Uterus (tissue), 2 donors: Measurements from ENCODE around the gene ATP10A.

Source experiments
- CTCF ChIP-seq, 4 experiments: fragments of 200-600 bp in 2 of 4; fragments of 450-650 bp in 2 of 4; sonication (generic) in 2 of 4; IDR thresholded peaks; one replicate each; pipeline ENCODE4 v1.5.1; 2016 to 2019; ENCODE audit warnings: antibody characterized with exemption in 4 of 4, mild to moderate bottlenecking in 2 of 4, moderate library complexity in 1 of 4
- POLR2A ChIP-seq, 2 donors: fragments of 450-650 bp; IDR thresholded peaks; one replicate each; pipeline ENCODE4 v1.6.1; 2016; ENCODE audit warnings: antibody characterized with exemption in 2 of 2, mild to moderate bottlenecking in 1 of 2, moderate library complexity in 1 of 2

DNA sequence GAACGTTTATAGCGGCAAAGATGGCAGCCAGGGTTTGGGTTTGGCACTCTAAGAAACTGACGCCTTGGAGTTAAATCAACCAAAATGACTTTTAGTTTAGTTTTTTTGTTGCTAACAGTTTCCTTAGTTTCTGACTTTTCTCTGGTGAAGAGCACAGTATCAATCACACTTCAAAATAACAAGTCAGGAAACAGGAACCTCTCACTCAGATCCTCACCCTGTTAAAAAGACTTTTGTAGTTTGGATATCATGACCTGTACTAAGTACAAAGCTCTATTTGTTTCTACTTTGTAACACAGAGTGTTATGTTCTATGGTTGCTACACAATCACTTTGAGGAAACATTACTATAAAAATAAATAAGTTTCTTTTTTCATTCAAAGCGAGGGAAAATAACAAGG is 51.1 kb downstream of the ATP10A start:
- TF ChIP-seq CTCF (IDR thresholded peaks at IDR 0.05), result no peak
- TF ChIP-seq POLR2A (IDR thresholded peaks at IDR 0.05), result no peak
